Measurements from ENCODE around the gene SLC1A1.

Gene SLC1A1

DNA sequence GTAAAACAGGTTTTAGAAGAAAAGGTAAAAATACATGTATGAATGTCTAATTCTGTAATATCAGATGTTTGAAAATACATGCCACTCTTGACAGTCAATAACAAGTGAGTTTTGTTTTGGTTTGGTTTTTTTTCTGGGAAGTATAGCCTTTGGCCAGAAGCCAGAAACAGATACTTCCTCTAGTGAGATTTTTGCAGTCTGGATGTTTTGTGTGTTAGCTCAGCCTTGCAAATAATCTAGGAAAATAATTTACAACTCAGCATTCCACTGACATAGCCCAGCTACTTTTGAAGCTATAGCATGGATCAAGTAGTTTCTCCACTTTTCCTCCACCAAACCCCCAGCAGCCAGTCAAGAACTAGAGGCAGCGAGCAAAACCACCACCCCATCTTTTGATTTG, 56.7 kb downstream of the SLC1A1 start:
- TF ChIP-seq TAF1 (IDR thresholded peaks at IDR 0.05; ENCODE audit: borderline replicate concordance, insufficient read depth, low read length) = no peak
- no peak for TF ChIP-seq REST (IDR thresholded peaks at IDR 0.05; ENCODE audit: insufficient read depth in 1 of 2, low read depth in 2 of 2, low read length in 2 of 2)
- no peak for TF ChIP-seq SIN3A (IDR thresholded peaks at IDR 0.05; ENCODE audit: borderline replicate concordance, insufficient read depth, low read length)
- no peak for TF ChIP-seq POLR2AphosphoS5 (IDR thresholded peaks at IDR 0.05; ENCODE audit: low read depth, low read length)
- TF ChIP-seq FOXP2 (optimal IDR thresholded peaks at IDR 0.05; ENCODE audit: borderline replicate concordance, extremely low read depth, extremely low read length, insufficient read depth) = no peak

- TF ChIP-seq TAF1 (IDR thresholded peaks at IDR 0.05; ENCODE audit: borderline replicate concordance, insufficient read depth, low read length) (no peak), FOXP2 (optimal IDR thresholded peaks at IDR 0.05; ENCODE audit: borderline replicate concordance, extremely low read depth, extremely low read length, insufficient read depth) (no peak), SIN3A (IDR thresholded peaks at IDR 0.05; ENCODE audit: borderline replicate concordance, insufficient read depth, low read length) (no peak), POLR2AphosphoS5 (IDR thresholded peaks at IDR 0.05; ENCODE audit: low read depth, low read length) (no peak), REST (IDR thresholded peaks at IDR 0.05; ENCODE audit: insufficient read depth in 1 of 2, low read depth in 2 of 2, low read length in 2 of 2) (no peak)
Observed at GRCh38 chr9:4548811-4549725, 58.8 kb downstream of the SLC1A1 start.

DNA sequence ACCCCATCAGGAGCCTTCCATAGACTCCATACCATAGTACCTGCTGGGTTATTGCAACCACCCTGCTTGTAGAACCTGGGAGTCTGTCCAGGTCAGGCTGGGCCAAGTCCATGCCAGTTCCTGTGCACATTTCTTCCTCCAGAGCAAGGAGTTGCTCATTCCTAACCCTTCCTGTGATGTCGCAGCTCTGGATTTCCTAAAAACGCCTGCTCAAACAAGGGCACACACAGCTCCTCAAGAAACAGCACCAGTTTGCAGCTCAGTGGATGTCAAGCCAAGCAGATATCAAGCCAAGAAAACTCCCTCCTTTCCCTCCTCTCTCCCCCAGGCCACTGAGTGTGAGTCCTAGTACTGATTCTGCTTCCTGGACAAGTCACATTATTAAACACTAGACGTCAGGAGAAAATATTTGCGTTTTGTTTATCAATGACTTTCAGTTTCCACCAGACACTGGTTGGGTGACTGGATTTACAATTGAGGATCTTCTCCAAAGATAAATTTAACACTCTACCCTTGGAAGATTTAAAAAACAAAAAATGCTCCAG, 59.6 kb downstream of the SLC1A1 start:
- no peak for TF ChIP-seq POLR2AphosphoS5 (IDR thresholded peaks at IDR 0.05; ENCODE audit: low read depth, low read length)
- no peak for TF ChIP-seq REST (IDR thresholded peaks at IDR 0.05; ENCODE audit: insufficient read depth in 1 of 2, low read depth in 2 of 2, low read length in 2 of 2)
- no peak for TF ChIP-seq FOXP2 (optimal IDR thresholded peaks at IDR 0.05; ENCODE audit: borderline replicate concordance, extremely low read depth, extremely low read length, insufficient read depth)
- no peak for TF ChIP-seq TAF1 (IDR thresholded peaks at IDR 0.05; ENCODE audit: borderline replicate concordance, insufficient read depth, low read length)
- TF ChIP-seq SIN3A (IDR thresholded peaks at IDR 0.05; ENCODE audit: borderline replicate concordance, insufficient read depth, low read length) = no peak

DNA sequence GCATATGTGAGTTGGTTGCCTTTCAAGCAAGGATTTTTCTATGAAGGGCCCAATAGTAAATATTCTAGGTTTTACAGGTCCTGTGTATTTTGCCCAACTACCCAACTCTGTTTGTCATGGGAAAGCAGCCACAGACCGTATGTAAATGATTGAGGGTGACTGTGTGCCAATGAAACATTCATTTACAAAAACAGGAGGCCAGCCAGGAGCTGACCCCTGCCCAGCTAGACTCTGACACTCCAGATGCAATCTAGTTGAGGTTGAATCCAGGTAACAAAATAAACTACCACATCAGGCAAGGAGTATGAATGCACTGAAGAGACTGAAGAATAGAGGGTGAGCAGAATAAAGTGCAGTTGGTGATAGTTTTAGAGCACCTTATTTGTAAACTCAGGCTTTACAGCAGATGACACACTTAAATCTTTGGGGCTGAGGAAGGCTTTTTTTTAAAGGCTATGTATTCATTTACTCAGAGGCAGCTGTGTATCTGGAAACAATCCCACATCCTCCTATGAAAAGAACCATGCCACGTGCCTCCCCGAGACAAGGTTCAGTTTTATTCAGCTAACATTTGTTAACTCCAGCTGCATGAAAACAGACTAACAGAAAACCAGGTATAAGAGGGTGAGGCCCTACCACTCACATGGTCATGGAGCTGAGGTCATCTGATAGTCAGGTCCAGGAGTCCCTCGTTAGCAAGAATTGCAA, 60.7 kb downstream of the SLC1A1 start:
- no peak for TF ChIP-seq REST (IDR thresholded peaks at IDR 0.05; ENCODE audit: insufficient read depth in 1 of 2, low read depth in 2 of 2, low read length in 2 of 2)
- no peak for TF ChIP-seq FOXP2 (optimal IDR thresholded peaks at IDR 0.05; ENCODE audit: borderline replicate concordance, extremely low read depth, extremely low read length, insufficient read depth)
- no peak for TF ChIP-seq SIN3A (IDR thresholded peaks at IDR 0.05; ENCODE audit: borderline replicate concordance, insufficient read depth, low read length)
- no peak for TF ChIP-seq POLR2AphosphoS5 (IDR thresholded peaks at IDR 0.05; ENCODE audit: low read depth, low read length)
- no peak for TF ChIP-seq TAF1 (IDR thresholded peaks at IDR 0.05; ENCODE audit: borderline replicate concordance, insufficient read depth, low read length)

All from PFSK-1 (cell line).